ENCODE measurements around the gene ANOS1. TPM values are rescaled to one million over a fixed set of nuclear protein-coding genes. Genes with fewer than 3 reads are reported as not detected.

The ANOS1 gene
- total and polyA plus RNA-seq, 2 of the 8 experiments (the other 6 are each of a cell fraction or from before 2014, with no cell fraction given) = 34.4 to 59.0 TPM

GRCh38 chrX:8741981-8742380 lies 10.0 kb upstream of the ANOS1 start:
- Histone ChIP-seq H3K23ac (ENCODE audit: insufficient read length) (no peak overlapping the region), H2BK12ac (ENCODE audit: low read depth, low read length) (no peak overlapping the region), H3K4me2 (ENCODE audit: insufficient read depth in 1 of 2, low read depth in 2 of 2, low read length in 2 of 2) (no peak overlapping the region), H3K36me3 (ENCODE audit: control insufficient read depth in 2 of 4, insufficient read depth in 4 of 4, low read length in 3 of 4) (no peaks in the 10 kb centered on the region), H3K23me2 (ENCODE audit: low read depth, low read length) (no peaks in the 10 kb centered on the region), H3K4me1 (replicated peaks in 1 of 4; ENCODE audit: control insufficient read depth in 3 of 4, insufficient read depth in 4 of 4, low read length in 3 of 4) (no peaks in the 10 kb centered on the region), H4K91ac (replicated peaks; ENCODE audit: insufficient read length, low read length) (no peak overlapping the region), H4K20me1 (replicated peaks in 1 of 2; ENCODE audit: control insufficient read depth in 1 of 2, insufficient read depth in 2 of 2, low read length in 2 of 2) (no peaks in the 10 kb centered on the region), H4K8ac (ENCODE audit: extremely low read depth, insufficient read depth, low read length) (no peak overlapping the region; the same call in 1 of the 2 replicates), H3K27me3 (replicated peaks in 1 of 4; ENCODE audit: control insufficient read depth in 3 of 4, extremely low read depth in 1 of 4, insufficient read depth in 3 of 4, low read length in 3 of 4) (no peaks in the 10 kb centered on the region), H2AK5ac (ENCODE audit: low read depth, low read length) (no peak overlapping the region), H3K18ac (ENCODE audit: extremely low read depth, low read length) (no peak overlapping the region), H2BK120ac (replicated peaks; ENCODE audit: low read depth, low read length) (no peak overlapping the region), H3K9ac (replicated peaks in 1 of 4; ENCODE audit: extremely low read depth in 1 of 4, low read depth in 3 of 4, low read length in 3 of 4) (no peak overlapping the region), H3K4me3 (ENCODE audit: extremely low read depth in 1 of 4, insufficient read depth in 2 of 4, low read depth in 3 of 4, low read length in 4 of 4) (no peak overlapping the region), H2BK5ac (ENCODE audit: low read depth, low read length) (no peak overlapping the region), H2BK15ac (ENCODE audit: low read length) (no peak overlapping the region), H3K56ac (replicated peaks; ENCODE audit: insufficient read length, low read depth, low read length) (no peak overlapping the region), H3K4ac (replicated peaks; ENCODE audit: insufficient read length, low read depth, low read length) (no peak overlapping the region), H3K79me1 (ENCODE audit: low read depth, low read length) (no peaks in the 10 kb centered on the region), H3K14ac (ENCODE audit: insufficient read length) (no peak overlapping the region), H3K79me2 (ENCODE audit: control insufficient read depth in 1 of 2, insufficient read depth in 2 of 2, low read length in 2 of 2) (no peaks in the 10 kb centered on the region), H4K5ac (ENCODE audit: insufficient read length, low read depth, low read length) (no peak overlapping the region), H3K27ac (ENCODE audit: low read depth, low read length) (no peak overlapping the region), H2BK20ac (ENCODE audit: low read length) (no peak overlapping the region), H3K9me3 (ENCODE audit: insufficient read depth in 2 of 2, low read depth in 1 of 2, low read length in 1 of 2) (no peaks in the 10 kb centered on the region), H2AFZ (ENCODE audit: low read length) (no peak overlapping the region)
- CTCF ChIA-PET (ENCODE audit: partially characterized antibody) = interaction anchor here (0.6 to 1.3 kb wide), 7 partner anchors 8 to 486 kb away, joined by 3 read pairs; no protein-coding TSS in a partner anchor
- POLR2A ChIA-PET (ENCODE audit: partially characterized antibody) = no interaction called here
- no peak for FAIRE-seq
- WGBS, 2 experiments (ENCODE audit: extremely low coverage in 1 of 2, insufficient coverage in 1 of 2, insufficient read length in 1 of 2, insufficient replicate concordance in 2 of 2, low coverage in 1 of 2, low lambda C conversion rate in 2 of 2, missing lambda C conversion rate in 1 of 2) = 86% methylated on average over 8 of the region's 10 CpGs; no CpG with 5 or more reads in 1 of the 2 experiments
- DNase-seq (ENCODE audit: low read depth in 1 of 2, low spot score in 2 of 2) = no peak
- TF ChIP-seq ATF3 (IDR thresholded peaks at IDR 0.05; ENCODE audit: insufficient read depth, low read depth, low read length) (no peak), SP2 (IDR thresholded peaks at IDR 0.05; ENCODE audit: low read length) (no peak), EZH2 (IDR thresholded peaks at IDR 0.05; ENCODE audit: low read depth, low read length, severe bottlenecking) (no peak), GABPA (IDR thresholded peaks at IDR 0.05; ENCODE audit: borderline replicate concordance, insufficient read depth, low read length) (no peak), FOSL1 (IDR thresholded peaks at IDR 0.05; ENCODE audit: insufficient read depth, low read depth, low read length) (no peak), CREB1 (IDR thresholded peaks at IDR 0.05) (no peak), TCF12 (IDR thresholded peaks at IDR 0.05; ENCODE audit: low read depth, low read length) (no peak), MAX (IDR thresholded peaks at IDR 0.05) (no peak), JUN (IDR thresholded peaks at IDR 0.05; ENCODE audit: low read depth, low read length) (no peak), EGR1 (IDR thresholded peaks at IDR 0.05; ENCODE audit: borderline replicate concordance, low read depth, low read length) (no peak), CHD2 (IDR thresholded peaks at IDR 0.05; ENCODE audit: low read length) (no peak), RXRA (IDR thresholded peaks at IDR 0.05; ENCODE audit: insufficient read depth, low read depth, low read length) (no peak), POLR2A (IDR thresholded peaks at IDR 0.05; ENCODE audit: control extremely low read depth in 1 of 2, low read depth in 2 of 2, low read length in 2 of 2) (no peak), SIX5 (IDR thresholded peaks at IDR 0.05; ENCODE audit: low read depth, low read length) (no peak), CBX8 (IDR thresholded peaks at IDR 0.05; ENCODE audit: borderline replicate concordance, low read depth, low read length) (no peak)
